Glomerular endothelial cell (primary cell): ENCODE data around the gene ARRDC5. TPM values are rescaled to one million over a fixed set of nuclear protein-coding genes. Genes with fewer than 3 reads are reported as not detected.
A peak's percentile ranks its signal among the peaks of the same experiment; 100 is the strongest.
"Not testable (repeated sequence)": the region's sequence is repeated elsewhere in the genome, so short reads cannot be mapped to it uniquely, and the experiment has no call there.

Experiments used
- DNase-seq: peaks from one replicate; pipeline ENCODE4 v3.0.0-alpha.2; 2011; ENCODE audit warnings: low read depth, low spot score; ENCODE audit errors: extremely low read depth
- total RNA-seq: library from RNA; depleted of rRNA; stranded (reverse); fragments of >200 nt; gene quantifications from 2 replicates; pipeline ENCODE4 v1.2.3, GENCODE V29; 2015

Gene ARRDC5
- total RNA-seq = not detected in 2 replicates

DNA sequence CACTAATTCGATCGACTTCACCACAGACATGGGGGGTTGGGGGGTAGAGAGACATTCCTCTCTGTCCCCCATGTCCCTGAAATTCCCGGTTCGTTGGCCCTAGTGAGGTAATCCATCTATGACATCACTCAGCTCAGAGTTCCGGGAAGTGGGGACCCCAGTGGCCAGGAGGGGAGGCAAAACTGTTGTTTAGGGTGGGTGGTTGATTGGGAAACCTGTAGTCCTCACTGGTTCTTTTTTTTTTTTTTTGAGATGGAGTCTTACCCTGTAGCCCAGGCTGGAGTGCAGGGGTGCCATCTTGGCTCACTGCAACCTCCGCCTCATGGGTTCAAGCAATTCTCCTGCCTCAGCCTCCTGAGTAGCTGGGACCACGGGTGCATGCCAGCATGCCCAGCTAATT lies at the start of gene ARRDC5:
Gene ARRDC5 (minus strand): TSS at position 101 of the 400 bp plus-strand sequence. CDS start 71 bp downstream, at position 30.
- DNase-seq = no peak

DNA sequence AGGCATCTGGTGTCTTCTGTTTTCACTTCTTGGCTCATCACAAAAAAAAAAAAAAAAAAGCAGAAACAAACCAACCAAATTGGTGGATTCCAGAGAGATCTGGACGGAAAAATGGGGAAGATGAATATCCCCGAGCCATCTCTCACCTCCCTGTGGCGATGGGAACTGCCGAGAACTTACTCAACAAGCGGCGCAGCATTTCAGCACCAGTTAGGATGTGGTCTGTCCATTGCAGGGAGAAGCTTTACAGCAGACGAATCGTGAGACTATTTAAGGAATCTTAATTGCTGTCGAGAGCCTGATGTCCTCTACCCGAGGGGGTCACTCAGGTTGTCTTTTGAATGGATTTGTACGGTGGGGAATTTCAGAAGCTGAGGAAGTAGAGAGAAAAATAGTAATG lies 49.0 kb upstream of the ARRDC5 start:
- no peak for DNase-seq

GRCh38 chr19:4950650-4951049 lies 48.0 kb upstream of the ARRDC5 start:
- not testable (repeated sequence) for DNase-seq

GRCh38 chr19:4941638-4942169 lies 39.0 kb upstream of the ARRDC5 start:
- DNase-seq = not testable (repeated sequence)

DNA sequence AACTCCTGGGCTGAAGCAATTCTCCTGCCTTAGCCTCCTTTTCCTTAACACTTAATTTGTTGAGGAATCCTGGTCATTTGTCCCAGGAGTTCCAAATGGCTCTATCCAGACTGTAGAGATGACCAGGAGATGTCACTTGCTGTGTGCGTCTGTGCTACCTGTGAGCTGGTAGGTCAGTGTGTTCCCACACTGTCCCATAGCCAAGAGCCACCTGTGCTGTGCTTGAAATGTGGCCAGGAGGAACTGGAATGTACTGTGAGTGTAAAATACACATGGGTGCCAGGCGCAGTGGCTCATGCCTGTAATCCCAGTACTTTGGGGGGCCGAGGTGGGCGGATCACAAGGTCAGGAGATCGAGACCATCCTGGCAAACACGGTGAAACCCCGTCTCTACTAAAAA lies 36.8 kb upstream of the ARRDC5 start:
- no peak for DNase-seq

DNA sequence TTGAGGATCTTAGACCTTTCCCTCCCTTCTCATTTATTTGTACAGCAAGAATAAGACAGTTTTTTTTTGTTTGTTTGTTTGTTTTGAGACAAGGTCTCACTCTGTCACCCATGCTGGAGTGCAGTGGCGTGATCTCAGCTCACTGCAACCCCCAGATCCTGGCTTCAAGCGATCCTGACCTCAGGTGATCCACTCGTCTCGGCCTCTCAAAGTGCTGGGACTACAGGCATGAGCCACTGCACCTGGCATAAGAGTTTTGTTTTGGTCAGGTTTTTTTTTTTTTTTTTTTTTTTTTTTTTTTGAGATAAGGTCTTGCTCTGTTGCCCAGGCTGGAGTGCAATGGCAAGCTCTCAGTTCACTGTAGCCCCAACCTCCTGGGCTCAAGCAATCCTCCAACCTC lies 35.8 kb upstream of the ARRDC5 start:
- DNase-seq = not testable (repeated sequence)

DNA sequence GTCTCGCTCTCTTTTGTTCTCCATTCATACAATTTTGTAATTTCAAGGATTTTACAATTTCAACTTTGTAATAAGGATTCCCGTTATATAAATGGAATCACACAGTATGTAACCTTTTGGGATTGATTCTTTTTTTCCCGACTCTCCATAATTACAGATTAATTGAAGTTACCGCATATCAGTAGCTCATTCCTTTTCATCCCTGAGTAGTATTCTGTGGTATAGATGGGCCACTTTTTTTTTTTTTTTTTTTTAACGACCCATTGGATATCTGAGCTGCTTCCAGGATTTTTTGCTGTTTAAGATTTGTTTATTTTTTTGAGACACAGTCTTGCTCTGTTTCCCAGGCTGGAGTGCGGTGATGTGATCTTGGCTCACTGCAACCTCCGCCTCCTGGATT lies 34.4 kb upstream of the ARRDC5 start:
- no peak for DNase-seq

DNA sequence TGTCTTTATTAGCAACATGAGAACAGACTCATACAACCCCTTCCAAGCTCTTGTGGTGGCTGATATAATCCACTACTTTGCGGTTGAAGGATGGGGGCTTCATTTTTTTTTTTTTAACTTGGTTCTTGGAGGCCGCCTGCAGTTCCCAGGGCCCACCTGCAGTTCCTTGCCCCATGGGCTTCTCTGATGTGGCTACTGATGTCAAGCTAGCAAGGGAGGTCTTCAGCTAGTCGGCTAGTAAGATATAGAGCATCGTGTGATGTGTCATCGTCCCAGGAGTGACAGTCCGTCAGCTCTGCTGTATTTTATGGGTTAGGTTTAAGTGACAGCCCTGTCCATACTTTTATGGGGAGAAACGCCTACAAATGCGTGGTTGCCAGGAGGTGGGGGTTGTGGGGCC lies 32.7 kb upstream of the ARRDC5 start:
- no peak for DNase-seq

DNA sequence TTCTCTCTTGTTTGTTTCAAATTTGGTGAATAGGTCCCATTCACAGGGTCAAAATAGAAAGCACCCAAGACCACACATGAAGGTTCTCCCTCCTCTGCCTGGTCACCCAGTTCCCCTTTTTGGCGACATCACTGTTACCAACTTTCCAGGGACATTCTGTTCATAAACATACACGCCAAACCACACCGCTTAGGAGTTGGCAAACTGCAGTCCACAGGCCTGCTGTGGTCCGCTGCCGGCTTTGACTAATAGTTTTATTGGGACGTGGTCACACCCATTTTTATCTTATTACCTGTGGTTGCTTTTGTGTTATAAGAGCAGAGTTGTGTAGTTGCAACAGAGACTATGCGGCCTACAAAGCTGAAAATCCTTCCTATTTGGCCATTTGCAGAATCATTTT lies 30.8 kb upstream of the ARRDC5 start:
- no peak for DNase-seq

GRCh38 chr19:4932711-4933110 lies 30.0 kb upstream of the ARRDC5 start:
- no peak for DNase-seq

DNA sequence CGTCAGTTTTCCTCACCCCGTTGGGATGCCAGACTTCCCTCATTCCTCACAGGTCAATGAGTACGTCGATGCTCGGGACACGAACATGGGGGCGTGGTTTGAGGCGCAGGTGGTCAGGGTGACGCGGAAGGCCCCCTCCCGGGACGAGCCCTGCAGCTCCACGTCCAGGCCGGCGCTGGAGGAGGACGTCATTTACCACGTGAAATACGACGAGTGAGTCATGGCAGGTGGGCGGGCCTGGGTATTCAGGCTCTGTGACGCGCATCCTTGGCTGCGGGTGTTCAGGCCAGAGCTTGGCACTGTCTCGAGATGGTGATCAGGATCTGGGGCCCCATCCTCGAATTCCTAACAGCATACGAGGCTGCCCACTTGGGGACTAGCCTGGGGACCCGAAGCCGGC lies 28.0 kb upstream of the ARRDC5 start:
- DNase-seq = no peak

DNA sequence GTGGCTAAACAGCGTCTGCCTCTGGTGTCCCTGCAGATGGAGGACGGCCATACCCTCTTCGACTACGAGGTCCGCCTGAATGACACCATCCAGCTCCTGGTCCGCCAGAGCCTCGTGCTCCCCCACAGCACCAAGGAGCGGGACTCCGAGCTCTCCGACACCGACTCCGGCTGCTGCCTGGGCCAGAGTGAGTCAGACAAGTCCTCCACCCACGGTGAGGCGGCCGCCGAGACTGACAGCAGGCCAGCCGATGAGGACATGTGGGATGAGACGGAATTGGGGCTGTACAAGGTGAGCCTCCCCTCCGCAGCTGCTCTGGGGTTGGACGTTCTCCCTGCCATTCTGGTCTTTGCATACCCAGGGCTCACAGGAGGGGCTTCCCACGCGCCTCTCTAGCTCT lies 26.5 kb upstream of the ARRDC5 start:
- DNase-seq = no peak

- no peak for DNase-seq
Observed at GRCh38 chr19:4923276-4923747, 20.6 kb upstream of the ARRDC5 start.

- DNase-seq = no peak
Observed at GRCh38 chr19:4922530-4923275, 20.0 kb upstream of the ARRDC5 start.

- DNase-seq = no peak
Observed at GRCh38 chr19:4916292-4917082, 13.8 kb upstream of the ARRDC5 start.

GRCh38 chr19:4914736-4915501 lies 12.2 kb upstream of the ARRDC5 start:
- DNase-seq = no peak

DNA sequence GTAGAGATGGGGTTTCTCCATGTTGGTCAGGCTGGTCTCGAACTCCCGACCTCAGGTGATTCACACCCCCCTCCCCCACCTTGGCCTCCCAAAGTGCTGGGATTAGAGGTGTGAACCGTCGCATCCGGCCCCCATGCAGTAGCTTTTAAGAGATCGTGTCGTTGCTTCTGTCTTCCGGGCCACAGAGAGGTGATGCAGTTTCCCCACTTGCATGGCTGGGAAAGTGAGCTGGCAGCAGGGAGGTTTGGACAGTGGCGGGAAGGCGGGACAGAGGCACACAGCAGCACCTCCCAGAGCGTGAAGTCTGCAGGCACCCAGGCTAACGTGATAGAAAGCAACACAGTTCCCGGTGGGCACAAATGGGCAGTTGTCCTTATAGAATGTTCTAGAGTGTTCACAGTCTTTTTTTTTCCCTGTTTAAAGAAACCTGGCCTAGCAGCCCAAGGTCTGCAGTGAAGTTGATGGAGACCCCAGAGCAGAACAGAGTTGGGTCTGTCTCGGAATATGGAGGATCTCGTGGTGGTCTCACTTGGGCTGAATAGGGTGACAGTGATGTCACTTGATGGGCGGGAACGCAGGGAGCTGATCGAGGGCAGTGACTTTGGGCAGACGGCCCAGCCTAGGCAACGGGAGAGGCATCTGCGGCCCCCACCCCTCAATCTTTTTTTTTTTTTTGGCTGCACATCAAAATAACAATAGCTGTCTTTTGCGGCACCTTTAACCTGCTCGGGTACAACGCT lies 11.5 kb upstream of the ARRDC5 start:
- DNase-seq = no peak

DNA sequence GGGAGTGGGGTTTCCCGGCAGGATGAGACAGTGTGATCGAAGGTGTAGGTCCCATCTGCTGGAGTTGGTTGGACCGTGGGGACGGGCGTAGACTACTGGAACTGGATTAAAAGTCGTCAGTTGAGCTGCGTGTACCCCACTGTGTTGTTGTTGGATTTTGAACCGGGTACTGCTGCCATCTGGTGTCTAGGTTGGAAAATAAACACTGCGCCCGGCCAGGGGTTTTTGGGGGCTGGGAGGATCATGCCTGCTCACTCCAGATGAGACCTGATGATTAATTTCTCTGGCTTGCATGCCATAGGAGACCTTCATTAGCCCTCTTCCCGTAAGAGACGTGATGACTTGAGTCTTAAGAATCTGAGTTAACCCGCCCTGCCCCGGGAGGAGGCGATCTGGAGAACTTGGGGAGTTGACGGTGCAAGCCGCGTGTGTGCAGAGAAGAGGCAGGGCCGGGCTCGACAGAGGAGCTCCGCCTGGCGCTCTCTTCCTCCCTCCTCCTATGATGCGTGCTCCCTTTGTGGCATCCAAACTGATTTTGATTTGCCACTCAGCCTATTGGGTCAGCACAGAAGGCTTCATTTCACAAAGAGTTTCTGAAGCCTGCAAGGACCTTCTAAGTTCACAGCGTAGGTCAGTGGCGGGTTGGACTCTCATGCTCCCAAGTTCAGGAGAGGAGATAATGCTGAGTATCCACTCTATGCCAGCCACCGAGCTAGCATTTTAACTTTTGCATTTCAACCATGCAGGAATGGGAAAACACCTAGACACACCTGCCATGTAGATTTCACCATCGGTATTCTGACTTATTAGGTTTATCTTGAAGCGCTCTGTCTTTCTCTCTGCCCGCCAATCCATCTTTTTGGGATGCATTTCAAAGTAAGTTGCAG lies 9.3 kb upstream of the ARRDC5 start:
- peak; percentile 72 for DNase-seq

- DNase-seq = no peak
Observed at GRCh38 chr19:4911314-4911713, 8.6 kb upstream of the ARRDC5 start.
